ENCODE measurements around the gene KIF13A. TPM values are rescaled to one million over a fixed set of nuclear protein-coding genes. Genes with fewer than 3 reads are reported as not detected.

KIF13A gene
- total and polyA plus RNA-seq, 9 of the 15 experiments (the other 6 are each of a cell fraction or from before 2014, with no cell fraction given): 3.6 to 44.3 (median 29.7) TPM

DNA sequence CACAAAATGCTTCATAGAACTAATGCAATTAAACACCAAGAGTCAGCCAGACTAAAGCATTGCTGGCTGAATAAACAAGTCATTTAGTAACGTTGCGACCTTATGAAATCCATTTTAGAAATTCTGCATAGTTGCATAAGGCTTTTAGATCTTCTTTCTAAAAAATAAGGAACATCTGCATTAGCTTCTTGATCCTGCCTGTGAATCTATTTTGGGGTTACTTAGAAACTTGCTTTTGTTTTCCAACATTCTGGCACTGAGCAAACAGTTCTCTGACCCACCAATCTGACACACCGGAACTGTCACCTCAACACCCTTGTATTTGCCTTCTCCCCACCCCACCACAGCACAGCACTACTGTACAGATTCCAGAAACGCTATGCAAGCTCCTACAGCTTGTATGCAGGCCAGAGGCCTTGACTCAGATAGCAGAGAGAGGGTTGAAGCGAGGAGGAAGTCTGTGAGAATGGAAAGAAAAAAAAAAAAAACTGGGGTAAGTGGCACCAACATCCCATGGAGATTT is 55.0 kb downstream of the KIF13A start (continued):
- TF ChIP-seq, protein P1, sequence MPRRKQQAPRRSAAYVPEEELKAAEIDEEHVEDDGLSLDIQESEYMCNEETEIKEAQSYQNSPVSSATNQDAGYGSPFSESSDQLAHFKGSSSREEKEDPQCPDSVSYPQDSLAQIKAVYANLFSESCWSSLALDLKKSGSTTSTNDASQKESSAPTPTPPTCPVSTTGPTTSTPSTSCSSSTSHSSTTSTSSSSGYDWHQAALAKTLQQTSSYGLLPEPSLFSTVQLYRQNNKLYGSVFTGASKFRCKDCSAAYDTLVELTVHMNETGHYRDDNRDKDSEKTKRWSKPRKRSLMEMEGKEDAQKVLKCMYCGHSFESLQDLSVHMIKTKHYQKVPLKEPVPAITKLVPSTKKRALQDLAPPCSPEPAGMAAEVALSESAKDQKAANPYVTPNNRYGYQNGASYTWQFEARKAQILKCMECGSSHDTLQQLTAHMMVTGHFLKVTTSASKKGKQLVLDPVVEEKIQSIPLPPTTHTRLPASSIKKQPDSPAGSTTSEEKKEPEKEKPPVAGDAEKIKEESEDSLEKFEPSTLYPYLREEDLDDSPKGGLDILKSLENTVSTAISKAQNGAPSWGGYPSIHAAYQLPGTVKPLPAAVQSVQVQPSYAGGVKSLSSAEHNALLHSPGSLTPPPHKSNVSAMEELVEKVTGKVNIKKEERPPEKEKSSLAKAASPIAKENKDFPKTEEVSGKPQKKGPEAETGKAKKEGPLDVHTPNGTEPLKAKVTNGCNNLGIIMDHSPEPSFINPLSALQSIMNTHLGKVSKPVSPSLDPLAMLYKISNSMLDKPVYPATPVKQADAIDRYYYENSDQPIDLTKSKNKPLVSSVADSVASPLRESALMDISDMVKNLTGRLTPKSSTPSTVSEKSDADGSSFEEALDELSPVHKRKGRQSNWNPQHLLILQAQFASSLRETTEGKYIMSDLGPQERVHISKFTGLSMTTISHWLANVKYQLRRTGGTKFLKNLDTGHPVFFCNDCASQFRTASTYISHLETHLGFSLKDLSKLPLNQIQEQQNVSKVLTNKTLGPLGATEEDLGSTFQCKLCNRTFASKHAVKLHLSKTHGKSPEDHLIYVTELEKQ (CRISPR knock-in tag; IDR thresholded peaks at IDR 0.05): no peak
- TF ChIP-seq ZNF354B (CRISPR knock-in tag; IDR thresholded peaks at IDR 0.05) (no peak), ZNF347 (CRISPR knock-in tag; IDR thresholded peaks at IDR 0.05; ENCODE audit: low read depth) (no peak), ZEB2 (IDR thresholded peaks at IDR 0.05) (0 out of 2 replicates have a peak, but pooled peaks have one; percentile 31), PML (IDR thresholded peaks at IDR 0.05; ENCODE audit: low read length) (no peak), PREB (CRISPR knock-in tag; IDR thresholded peaks at IDR 0.05) (no peak), RFX7 (CRISPR knock-in tag; IDR thresholded peaks at IDR 0.05) (no peak), NR2C2 (CRISPR knock-in tag; IDR thresholded peaks at IDR 0.05) (no peak), NR2C2 (tag; IDR thresholded peaks at IDR 0.05) (no peak; the same call in 1 of the 2 replicates), MEIS2 (IDR thresholded peaks at IDR 0.05; ENCODE audit: partially characterized antibody) (peak; percentile 59), ZNF696 (CRISPR knock-in tag; conservative IDR thresholded peaks at IDR 0.05) (no peak), ZNF274 (IDR thresholded peaks at IDR 0.05; ENCODE audit: borderline replicate concordance, low read depth, low read length) (no peak), ZNF780A (CRISPR knock-in tag; IDR thresholded peaks at IDR 0.05) (no peak), MTA3 (IDR thresholded peaks at IDR 0.05; ENCODE audit: borderline replicate concordance) (no peak), ZBTB26 (CRISPR knock-in tag; IDR thresholded peaks at IDR 0.05) (no peak), TOE1 (IDR thresholded peaks at IDR 0.05; ENCODE audit: borderline replicate concordance) (no peak), TOE1 (CRISPR knock-in tag; IDR thresholded peaks at IDR 0.05; ENCODE audit: borderline replicate concordance, low read depth) (no peak), ZNF695 (CRISPR knock-in tag; IDR thresholded peaks at IDR 0.05) (no peak), SMARCC2 (IDR thresholded peaks at IDR 0.05; ENCODE audit: low read depth) (no peak), TAF9B (IDR thresholded peaks at IDR 0.05; ENCODE audit: partially characterized antibody) (no peak), SNRNP70 (optimal IDR thresholded peaks at IDR 0.05; ENCODE audit: low read depth, low read length) (no peak), RUNX1 (IDR thresholded peaks at IDR 0.05; ENCODE audit: low read depth) (no peak)
- TF ChIP-seq, protein P2, sequence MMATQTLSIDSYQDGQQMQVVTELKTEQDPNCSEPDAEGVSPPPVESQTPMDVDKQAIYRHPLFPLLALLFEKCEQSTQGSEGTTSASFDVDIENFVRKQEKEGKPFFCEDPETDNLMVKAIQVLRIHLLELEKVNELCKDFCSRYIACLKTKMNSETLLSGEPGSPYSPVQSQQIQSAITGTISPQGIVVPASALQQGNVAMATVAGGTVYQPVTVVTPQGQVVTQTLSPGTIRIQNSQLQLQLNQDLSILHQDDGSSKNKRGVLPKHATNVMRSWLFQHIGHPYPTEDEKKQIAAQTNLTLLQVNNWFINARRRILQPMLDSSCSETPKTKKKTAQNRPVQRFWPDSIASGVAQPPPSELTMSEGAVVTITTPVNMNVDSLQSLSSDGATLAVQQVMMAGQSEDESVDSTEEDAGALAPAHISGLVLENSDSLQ (IDR thresholded peaks at IDR 0.05): peak; percentile 61
- TF ChIP-seq, protein P3, sequence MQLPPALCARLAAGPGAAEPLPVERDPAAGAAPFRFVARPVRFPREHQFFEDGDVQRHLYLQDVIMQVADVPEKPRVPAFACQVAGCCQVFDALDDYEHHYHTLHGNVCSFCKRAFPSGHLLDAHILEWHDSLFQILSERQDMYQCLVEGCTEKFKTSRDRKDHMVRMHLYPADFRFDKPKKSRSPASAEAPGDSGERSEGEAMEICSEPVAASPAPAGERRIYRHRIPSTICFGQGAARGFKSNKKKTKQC (CRISPR knock-in tag; IDR thresholded peaks at IDR 0.05): no peak
